OCI-LY3 (cell line): ENCODE data around the gene TBPL2.
"Not testable (repeated sequence)": the region's sequence is repeated elsewhere in the genome, so short reads cannot be mapped to it uniquely, and the experiment has no call there.

Experiments
- H2AFZ ChIP-seq: fragments of 200-600, 300-600 bp; shearing (Covaris generic); 2 replicates; pipeline ENCODE4 v1.6.0; 2014; ENCODE audit warnings: antibody characterized with exemption, low read depth, low read length
- H3K27ac ChIP-seq: fragments of 200-600, 300-600 bp; sonication (generic); 2 replicates; pipeline ENCODE4 v1.5.1; 2014; ENCODE audit warnings: mild to moderate bottlenecking, low read length, moderate library complexity, mixed read lengths
- H3K27me3 ChIP-seq: fragments of 200-600, 300-600 bp; sonication (generic); 2 replicates; pipeline ENCODE4 v1.6.1; 2014; ENCODE audit warnings: low read depth, low read length, mixed read lengths
- H3K36me3 ChIP-seq: fragments of 200-600, 300-600 bp; sonication (generic); replicated peaks from 2 replicates; pipeline ENCODE3; 2014; ENCODE audit warnings: low read depth, low read length, mixed read lengths
- H3K4me1 ChIP-seq: fragments of 300-600, 200-600 bp; sonication (generic); 2 replicates; pipeline ENCODE4 v1.6.1; 2014; ENCODE audit warnings: low read length, mixed read lengths
- H3K4me2 ChIP-seq: fragments of 200-600, 300-600 bp; sonication (generic); 2 replicates; pipeline ENCODE4 v1.6.1; 2014; ENCODE audit warnings: low read length, mixed read lengths
- H3K4me3 ChIP-seq: fragments of 300-600, 200-600 bp; sonication (generic); 2 replicates; pipeline ENCODE4 v1.5.1; 2014; ENCODE audit warnings: antibody characterized with exemption, mild to moderate bottlenecking, low read length, moderate library complexity
- H3K79me2 ChIP-seq: fragments of 300-600, 200-600 bp; shearing (Covaris generic); 2 replicates; pipeline ENCODE4 v1.6.1; 2014; ENCODE audit warnings: mild to moderate bottlenecking, low read length, mixed read lengths
- H3K9ac ChIP-seq: fragments of 300-600, 200-600 bp; shearing (Covaris generic); 2 replicates; pipeline ENCODE4 v1.6.0; 2014; ENCODE audit warnings: mild to moderate bottlenecking, low read length, moderate library complexity
- H3K9me3 ChIP-seq: fragments of 200-600, 300-600 bp; shearing (Covaris generic); 2 replicates; pipeline ENCODE4 v1.6.1; 2014; ENCODE audit warnings: low read length, mixed read lengths; ENCODE audit not compliant: insufficient read depth
- H4K20me1 ChIP-seq: fragments of 200-600, 300-600 bp; sonication (generic); 2 replicates; pipeline ENCODE4 v1.6.1; 2016; ENCODE audit warnings: low read length, mixed read lengths; ENCODE audit not compliant: insufficient read depth
- CTCF ChIP-seq: fragments of 200-600, 300-600 bp; sonication (generic); IDR thresholded peaks from 2 replicates; pipeline ENCODE4 v1.5.1; 2014; ENCODE audit warnings: antibody characterized with exemption, low read length, low read depth
- EZH2phosphoT487 ChIP-seq: fragments of 200-600 bp; shearing (Covaris generic); IDR thresholded peaks from 2 replicates; pipeline ENCODE4 v1.6.1; 2018; ENCODE audit warnings: antibody characterized with exemption, mixed run types, low read depth

Gene TBPL2

GRCh38 chr14:55387121-55387520, 53.3 kb downstream of the TBPL2 start:
- Histone ChIP-seq H3K9ac (no peak overlapping the region), H3K4me3 (no peak overlapping the region), H3K27ac (no peak overlapping the region), H3K4me2 (no peak overlapping the region), H3K9me3 (no peaks in the 10 kb centered on the region), H4K20me1 (no peaks in the 10 kb centered on the region), H3K36me3 (peaks cover 3% of the 10 kb centered on the region), H3K79me2 (no peaks in the 10 kb centered on the region), H2AFZ (no peak overlapping the region), H3K27me3 (no peaks in the 10 kb centered on the region), H3K4me1 (no peaks in the 10 kb centered on the region)
- TF ChIP-seq CTCF (no peak), EZH2phosphoT487 (no peak)

- no peak overlapping the region for H3K27ac ChIP-seq
- H2AFZ ChIP-seq, result no peak overlapping the region
- no peaks in the 10 kb centered on the region for H4K20me1 ChIP-seq
- no peak for TF ChIP-seq CTCF
- no peak for TF ChIP-seq EZH2phosphoT487
- no peaks in the 10 kb centered on the region for H3K79me2 ChIP-seq
- H3K4me3 ChIP-seq, result no peak overlapping the region
- H3K9me3 ChIP-seq, result no peaks in the 10 kb centered on the region
- H3K4me2 ChIP-seq, result no peak overlapping the region
- H3K9ac ChIP-seq, result no peak overlapping the region
- peaks cover 3% of the 10 kb centered on the region for H3K4me1 ChIP-seq
- H3K36me3 ChIP-seq, result peaks cover 8% of the 10 kb centered on the region
- no peaks in the 10 kb centered on the region for H3K27me3 ChIP-seq
These were observed 54.2 kb downstream of the TBPL2 start for GRCh38 chr14:55386037-55386808.

- no peak overlapping the region for H3K27ac ChIP-seq
- TF ChIP-seq EZH2phosphoT487, result no peak
- no peak for TF ChIP-seq CTCF
- H3K27me3 ChIP-seq, result no peaks in the 10 kb centered on the region
- H3K4me1 ChIP-seq, result peaks cover 7% of the 10 kb centered on the region
- H3K4me2 ChIP-seq, result no peak overlapping the region
- no peak overlapping the region for H3K9ac ChIP-seq
- no peaks in the 10 kb centered on the region for H4K20me1 ChIP-seq
- H3K9me3 ChIP-seq, result no peaks in the 10 kb centered on the region
- no peak overlapping the region for H3K4me3 ChIP-seq
- H3K79me2 ChIP-seq, result no peaks in the 10 kb centered on the region
- no peak overlapping the region for H2AFZ ChIP-seq
- H3K36me3 ChIP-seq, result peaks cover 9% of the 10 kb centered on the region
These were observed 55.9 kb downstream of the TBPL2 start for GRCh38 chr14:55384536-55384935.

GRCh38 chr14:55383541-55384140, 56.8 kb downstream of the TBPL2 start:
- no peaks in the 10 kb centered on the region for H3K9me3 ChIP-seq
- H3K27me3 ChIP-seq, result no peaks in the 10 kb centered on the region
- no peak overlapping the region for H3K27ac ChIP-seq
- H3K4me3 ChIP-seq, result no peak overlapping the region
- no peaks in the 10 kb centered on the region for H3K79me2 ChIP-seq
- TF ChIP-seq EZH2phosphoT487 (no peak), CTCF (no peak)
- H3K4me2 ChIP-seq, result no peak overlapping the region
- no peaks in the 10 kb centered on the region for H4K20me1 ChIP-seq
- peaks cover 9% of the 10 kb centered on the region for H3K36me3 ChIP-seq
- H2AFZ ChIP-seq, result no peak overlapping the region
- no peak overlapping the region for H3K9ac ChIP-seq
- peaks cover 7% of the 10 kb centered on the region for H3K4me1 ChIP-seq

GRCh38 chr14:55383056-55383466, 57.4 kb downstream of the TBPL2 start:
- H3K9ac ChIP-seq, result not testable (repeated sequence)

More at GRCh38 chr14:55383056-55383466, 57.4 kb downstream of the TBPL2 start:
- H3K79me2 ChIP-seq, H3K4me1 ChIP-seq, H2AFZ ChIP-seq, H3K4me2 ChIP-seq, H3K36me3 ChIP-seq, H3K27me3 ChIP-seq, H4K20me1 ChIP-seq, H3K4me3 ChIP-seq, H3K27ac ChIP-seq, H3K9me3 ChIP-seq: not testable (repeated sequence)
